CD4-positive, alpha-beta T cell treated with Interleukin-4 for 1 hour (primary cell): Measurements from ENCODE around the gene SMYD1.

Experiments used
- DNase-seq, 2 donors: peaks; one replicate each; pipeline ENCODE4 v3.0.0-alpha.2; 2020 to 2022

The SMYD1 gene

DNA sequence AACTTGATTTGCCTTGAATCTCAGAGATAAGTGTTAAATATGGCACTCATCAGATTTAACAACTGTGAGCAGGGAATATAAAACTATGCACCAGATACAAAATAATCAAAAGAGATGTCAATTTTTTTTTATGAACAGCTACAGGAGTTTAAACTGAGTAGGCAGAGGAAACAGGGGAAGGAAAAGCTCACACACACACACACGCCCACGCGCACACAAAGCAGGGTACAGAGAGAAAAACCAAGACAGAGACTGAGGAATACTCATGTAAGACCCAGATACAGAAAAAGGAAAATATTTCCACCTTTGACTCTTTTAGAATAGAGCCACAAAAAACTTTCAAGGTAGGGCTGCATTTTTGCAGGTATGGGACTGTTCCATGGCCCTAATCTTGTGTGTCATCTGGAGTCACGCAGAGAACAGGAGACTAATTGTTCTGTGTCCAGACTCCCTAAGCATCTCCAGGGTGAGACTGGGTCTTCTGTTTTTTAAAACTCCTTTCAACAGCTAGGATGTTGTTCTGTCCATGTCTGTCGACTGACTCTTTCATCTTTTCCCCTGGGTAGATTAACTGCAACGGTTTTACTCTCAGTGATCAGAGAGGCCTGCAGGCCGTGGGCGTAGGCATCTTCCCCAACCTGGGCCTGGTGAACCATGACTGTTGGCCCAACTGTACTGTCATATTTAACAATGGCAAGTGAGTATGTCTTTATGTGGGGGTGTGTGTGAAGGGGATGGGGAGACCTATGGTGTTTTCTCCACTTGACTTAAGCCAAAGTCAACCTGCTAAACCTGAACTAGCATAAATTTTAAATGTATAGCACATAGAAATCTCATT lies 23.0 kb downstream of the SMYD1 start:
- no peak for DNase-seq

DNA sequence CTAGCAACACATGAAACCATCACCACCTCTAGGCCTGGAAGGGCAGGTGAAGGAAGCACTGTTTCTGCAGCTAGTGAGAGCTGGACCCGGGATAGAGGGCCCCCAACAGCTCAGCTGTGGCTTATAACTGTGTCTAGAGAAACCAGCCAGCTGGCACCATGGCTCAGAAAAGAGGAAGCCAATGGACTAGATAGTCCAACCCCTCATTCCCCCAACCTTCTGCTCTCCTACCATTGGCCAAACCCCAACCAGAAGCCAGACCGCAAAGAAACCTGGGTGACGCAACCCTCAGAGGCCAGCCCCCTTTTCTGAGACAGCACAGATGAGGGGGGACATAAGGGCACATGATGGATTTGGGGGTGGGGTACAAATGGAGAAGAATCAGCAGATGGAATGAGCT lies 24.3 kb downstream of the SMYD1 start:
- no peak for DNase-seq

DNA sequence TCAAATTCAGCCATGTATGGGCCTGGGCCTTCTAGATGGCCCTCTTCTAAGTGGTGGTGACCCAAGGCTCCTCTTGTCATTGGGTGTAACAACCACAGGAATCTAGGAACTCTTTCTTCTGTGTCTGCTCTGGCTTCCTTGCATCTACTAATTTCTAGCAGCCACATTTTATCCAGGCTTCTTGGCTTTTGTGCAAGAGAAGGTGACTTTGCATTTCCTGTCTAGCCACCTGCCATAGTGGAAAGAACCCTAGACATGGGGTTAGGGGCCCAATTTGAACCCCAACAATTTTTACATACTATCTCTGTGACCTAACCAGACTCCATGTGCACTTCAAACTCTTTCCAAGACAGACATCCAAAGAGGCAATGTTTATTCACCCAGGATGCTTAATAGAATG lies 25.1 kb downstream of the SMYD1 start:
- no peak for DNase-seq

DNA sequence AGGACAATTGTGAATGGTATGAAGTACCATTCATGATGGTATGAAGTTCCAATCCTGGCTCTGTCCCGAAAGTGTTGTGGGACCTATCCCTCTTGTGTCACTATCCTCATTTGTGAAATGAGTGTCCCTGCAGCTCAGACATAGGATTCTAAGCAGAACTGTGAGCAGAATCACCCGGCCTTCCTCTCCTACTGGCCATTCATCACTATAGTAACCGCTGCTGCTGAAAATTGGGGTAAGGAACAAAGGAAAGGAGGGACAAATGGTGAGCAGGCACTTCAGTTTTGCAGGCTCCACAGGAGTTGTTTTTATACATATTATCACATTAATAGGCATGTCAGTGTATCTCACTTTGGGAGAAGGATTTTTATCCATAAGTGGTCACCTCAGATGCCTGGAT lies 27.4 kb downstream of the SMYD1 start:
- no peak for DNase-seq

DNA sequence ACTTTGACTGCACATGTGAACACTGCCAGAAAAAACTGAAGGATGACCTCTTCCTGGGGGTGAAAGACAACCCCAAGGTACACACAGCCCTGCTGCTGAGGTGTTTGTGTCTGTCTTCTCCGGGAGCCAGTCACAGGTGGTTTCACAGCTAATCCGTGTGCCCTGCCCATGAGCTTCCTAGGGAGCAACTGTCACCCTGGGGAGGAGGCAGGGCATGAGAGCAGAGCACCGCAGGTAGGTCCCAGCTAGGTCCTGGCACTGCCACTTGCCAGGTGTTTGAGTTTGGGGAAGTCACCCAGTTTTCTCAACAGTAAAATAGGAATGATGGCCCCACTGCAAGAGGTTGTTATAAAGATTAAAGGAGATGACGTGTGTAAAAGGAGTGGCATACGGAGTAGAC lies 29.1 kb downstream of the SMYD1 start:
- DNase-seq: no peak

DNA sequence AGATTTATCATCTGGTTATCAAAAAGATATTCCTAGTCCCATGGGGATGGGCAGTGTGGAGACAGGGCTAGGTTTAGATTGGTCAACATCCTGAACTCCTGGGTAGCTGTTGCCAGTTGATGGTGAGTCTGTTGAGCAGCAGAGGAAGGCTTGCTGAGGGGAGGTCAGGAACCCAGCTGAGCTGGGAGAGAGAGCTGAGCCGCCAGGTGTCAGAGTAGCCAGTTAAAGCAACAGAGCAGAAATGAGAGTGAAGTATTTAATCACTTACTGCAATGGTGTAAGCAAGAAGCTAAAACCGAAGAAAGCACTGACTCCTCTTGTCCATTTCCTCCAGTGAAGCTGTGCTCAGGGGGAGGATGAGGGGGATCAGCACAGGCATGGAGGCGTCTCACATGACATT lies 29.6 kb downstream of the SMYD1 start:
- DNase-seq: no peak

DNA sequence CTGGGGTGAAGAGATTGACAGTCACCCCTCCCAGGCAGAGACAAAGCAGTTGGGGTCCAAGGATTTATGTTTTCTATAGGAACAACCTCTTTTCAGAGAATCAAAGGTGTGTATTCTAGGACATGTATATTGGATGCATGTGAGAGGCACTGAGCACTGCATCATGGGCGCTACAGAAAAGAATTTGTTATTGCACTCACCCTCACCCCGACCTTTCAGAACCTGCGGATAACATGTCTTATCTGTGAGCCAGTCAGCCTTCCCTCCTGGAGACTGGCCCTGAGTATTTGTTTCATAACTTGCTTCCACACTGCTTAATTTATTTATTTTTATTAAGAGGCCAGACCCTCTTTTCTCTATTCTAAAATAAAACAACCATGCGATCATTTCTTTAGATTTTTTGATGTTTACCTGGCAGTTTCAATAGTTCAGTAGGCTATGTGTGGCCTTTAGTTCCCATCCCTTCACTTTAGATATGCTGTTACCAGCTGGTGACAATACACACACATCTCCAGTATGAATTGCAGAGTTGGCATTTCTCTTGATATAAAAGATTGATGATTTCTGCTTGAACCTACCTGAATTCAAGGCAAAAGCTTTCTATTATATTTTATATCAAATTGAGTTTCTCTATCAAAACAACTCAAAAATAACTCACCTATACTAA lies 30.4 kb downstream of the SMYD1 start:
- no peak for DNase-seq

DNA sequence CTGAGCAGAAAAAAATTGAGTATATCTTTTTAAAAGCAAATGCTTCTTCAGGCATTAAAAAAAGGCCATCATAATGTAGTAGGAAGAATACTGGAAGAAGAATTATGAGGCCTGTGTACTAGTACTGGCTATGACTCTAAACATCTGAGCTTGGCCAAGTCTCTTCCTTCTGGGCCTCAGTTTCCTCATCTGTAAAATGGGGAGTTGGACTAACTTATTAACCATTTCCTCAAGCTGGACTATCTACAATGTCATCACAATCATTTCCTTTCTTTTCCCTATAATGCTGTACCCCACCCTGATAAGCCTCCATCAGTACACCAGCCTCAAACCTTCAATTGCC lies 30.9 kb downstream of the SMYD1 start:
- DNase-seq: no peak

DNA sequence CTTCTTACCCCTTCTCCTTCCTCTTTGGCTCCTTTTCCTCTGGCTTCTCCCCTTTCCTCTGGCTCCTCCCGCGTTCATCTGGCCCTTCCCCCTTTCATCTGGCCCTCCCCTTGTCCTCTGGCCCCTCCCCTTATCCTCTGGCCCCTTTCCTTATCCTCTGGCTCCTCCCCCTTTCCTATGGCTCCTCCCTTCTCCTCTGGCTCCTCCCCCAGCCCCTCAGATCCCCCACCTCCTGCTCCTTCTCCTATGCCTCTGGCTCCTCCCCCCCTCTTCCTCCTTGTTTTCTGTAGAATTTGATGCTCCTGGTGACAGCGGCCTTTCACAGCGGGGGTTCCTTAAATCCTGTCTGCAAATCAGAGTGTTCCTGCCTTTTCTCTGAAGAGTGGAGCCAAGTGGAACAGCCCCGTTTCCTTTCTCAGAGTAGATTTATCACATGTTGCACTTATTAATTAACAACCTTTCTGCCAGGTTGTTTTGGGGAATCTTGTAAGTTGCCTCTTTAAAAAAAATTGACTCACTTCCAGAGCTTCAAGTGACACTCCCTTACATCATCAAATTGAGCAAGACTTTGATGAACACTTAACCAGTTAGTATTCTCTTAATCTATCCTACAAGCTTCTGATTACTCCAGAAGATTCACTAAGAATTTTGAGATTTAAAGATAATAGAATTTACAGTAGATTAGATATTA lies 32.3 kb downstream of the SMYD1 start:
- no peak for DNase-seq

DNA sequence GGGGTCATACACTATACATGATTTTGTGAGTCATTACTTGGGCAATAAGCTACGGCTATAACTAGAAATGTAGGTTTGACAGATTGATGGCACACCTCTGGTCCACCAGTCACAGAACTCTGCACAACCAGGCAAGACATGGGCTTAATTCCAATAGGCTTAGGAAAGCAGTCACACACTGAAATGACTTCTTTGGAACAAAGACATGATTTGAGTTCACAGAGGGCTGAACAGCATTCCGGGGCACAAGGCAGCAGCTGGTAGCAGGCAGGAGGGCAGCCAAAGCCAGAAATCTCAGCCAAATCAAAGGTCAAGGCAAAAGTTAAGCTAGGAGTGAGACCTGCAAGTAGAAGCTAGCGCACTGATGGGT lies 32.8 kb downstream of the SMYD1 start:
- no peak for DNase-seq

DNA sequence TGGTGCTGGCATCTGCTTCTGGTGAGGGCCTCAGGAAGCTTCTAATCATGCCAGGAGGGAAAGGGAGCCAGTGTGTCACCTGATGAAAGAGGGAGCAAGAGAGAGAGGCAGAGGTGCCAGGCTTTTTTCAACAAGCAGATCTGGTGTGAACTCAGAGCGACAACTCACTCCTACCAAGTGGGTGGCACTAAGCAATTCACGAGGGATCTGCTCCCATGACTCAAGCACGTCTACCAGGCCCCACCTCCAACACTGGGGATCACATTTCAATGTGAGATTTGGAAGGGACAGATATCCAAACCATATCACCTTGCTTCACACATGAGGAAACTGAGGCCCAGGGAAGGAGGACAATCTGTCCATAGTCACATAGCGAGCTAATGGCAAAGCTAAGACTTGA lies 41.2 kb downstream of the SMYD1 start:
- DNase-seq: no peak

DNA sequence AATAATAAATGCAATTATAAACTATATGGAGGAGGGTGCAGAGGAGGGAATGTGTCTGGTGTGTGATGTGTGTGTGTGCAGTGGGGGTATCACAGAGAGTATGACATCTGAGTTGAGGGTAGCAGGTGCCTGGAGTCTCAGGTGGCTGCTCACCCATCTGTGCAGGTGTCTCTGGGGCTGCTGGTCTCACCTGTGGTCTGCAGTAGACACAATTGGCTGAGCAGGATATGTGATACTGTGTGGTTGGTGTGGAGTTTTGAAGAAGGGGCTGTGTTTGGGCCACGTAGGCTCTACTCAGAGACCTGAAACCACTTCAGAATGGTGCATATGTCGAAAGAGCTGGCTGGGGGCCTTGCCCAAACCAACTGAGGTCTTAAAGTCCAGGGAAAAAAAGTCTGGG lies 43.2 kb downstream of the SMYD1 start:
- DNase-seq: no peak

DNA sequence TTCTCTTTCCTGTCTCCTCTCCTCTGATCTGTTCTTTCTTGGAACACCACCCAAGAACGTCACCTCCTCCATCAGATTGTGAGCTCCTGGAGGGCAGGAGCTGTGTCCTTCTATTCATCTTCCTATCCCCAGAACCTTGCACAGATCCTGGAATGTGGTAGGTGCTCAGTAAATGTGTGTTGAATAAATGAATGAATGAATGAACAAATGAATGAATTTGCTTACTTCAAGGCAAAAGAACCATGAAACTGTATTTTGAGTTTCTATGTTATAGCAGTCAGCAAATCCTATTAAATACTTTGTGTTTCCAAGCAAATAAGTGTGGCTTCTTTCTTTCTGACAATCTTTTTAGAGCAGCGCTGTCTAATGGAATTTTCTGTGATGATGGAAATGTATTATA lies 45.4 kb downstream of the SMYD1 start:
- DNase-seq: no peak

DNA sequence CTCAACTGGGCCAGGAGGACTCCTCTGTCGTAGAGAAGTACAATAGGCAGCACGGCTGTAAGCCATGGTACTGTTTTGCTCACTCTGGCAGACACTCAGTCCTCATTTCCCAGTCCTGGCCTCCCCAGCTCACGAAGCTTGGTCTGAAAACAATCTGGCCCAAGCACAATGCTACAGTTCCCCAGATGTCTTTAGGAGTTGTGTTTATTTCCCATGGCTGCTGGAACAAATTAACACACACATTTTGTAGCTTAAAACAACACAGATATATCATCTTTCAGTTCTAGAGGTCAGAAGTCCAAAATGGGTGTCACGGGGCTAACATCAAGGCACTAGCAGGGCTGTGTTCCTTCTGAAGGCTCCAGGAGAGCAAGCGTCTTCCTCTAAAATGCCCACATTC lies 47.3 kb downstream of the SMYD1 start:
- no peak for DNase-seq

DNA sequence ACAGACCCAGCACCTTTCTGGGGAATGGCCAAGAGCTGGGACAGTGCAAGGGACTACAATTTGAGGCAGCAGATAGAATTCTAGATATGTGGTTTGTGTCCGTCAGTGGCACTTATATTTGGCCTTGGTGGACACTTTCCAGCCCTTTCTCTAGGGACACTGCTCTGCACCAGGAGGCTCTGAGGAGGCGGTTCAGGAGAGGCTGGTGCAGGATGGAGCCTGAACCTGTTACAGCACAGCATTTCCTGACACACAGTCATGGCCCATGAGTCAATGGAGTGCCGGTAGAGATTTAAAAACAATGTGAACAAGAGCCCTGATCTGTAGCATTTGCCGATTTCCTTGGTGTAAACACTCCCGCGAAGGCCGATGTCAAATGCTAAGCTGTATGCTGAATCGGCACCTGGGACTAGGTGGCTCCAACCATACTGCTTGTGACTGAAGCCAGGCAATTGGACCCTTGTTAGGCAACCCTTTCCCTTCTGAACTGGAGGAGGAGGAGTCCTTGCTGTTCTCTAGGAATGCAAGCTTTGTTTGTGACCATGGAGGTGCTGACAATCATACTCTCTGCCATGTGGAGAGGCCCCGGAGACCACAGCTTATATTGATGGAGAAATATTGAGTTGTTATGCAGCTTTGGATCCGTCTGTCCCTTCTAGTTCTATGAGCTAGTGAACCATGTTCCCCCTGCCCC lies 48.3 kb downstream of the SMYD1 start:
- no peak for DNase-seq

DNA sequence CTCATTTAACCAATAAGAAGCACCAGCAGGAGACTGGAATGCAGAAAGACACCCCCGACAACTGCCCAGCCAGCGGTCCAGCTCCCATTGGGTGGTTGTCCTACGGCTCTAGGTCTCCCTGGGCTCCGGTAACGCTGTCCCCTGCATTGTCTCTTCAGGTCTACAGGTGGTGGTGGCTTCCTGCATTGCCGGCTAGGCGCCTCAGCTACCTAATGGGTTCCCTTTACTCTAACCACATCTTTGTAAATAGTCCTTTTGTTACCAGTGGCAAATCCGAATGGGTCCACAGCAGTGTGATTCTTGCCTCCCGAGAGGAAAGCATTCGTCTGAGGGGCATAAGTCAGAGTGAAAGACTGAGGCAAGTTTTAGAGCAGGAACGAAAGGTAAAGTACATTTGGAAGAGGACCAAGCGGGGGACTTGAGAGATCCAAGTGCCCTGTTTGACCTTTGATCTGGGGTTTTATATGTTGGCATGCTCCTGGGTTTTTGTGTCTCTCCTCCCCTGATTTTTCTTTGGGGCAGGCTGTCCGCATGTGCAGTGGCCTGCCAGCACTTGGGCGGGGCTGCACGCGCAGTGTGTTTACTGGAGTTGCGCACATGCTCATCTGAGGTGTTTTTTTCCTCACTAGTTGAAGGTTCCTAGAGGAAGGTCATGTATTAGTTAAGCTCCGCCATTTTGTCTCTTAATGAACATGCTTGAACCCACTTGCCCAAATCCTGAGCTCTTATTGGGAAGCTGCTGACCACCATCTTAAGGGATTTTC lies 49.2 kb downstream of the SMYD1 start:
- no peak for DNase-seq

DNA sequence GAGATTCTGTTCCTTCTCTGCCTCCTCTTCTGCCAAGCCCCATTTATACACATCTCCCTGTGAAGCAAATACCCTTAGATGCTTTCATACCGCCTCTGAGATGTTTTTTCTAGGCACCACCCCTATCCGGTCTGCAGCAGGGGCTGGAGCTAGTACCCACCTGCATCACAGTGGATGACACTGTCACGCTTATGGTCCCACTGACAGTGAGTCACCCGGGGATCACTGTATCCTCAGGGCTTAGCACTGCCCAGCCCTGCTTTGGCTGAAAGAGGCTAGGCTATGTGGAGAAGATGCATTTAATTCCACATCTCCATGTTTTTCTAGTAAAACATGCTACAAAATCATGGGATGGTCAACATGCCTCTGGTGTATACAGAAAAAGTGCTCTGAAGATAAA lies 50.3 kb downstream of the SMYD1 start:
- no peak for DNase-seq

DNA sequence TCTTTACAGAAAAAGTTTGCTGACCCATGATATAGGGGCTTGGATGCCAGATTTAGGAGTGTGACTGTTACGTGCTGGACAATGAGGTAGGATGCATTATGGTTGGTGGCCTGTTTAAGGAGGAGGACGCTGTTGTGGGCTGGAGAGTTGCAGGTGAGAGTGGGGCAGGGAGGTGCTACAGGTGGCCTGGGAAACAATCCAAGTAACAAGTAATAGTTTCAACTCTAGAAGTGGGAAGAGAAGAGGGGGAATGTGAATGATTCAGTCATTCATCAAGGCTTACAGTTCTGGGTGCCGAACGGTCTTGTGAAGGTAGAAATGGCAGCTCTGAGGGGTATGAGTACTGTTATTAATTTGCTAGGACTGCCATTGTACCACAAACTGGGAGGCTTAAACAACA lies 54.1 kb downstream of the SMYD1 start:
- DNase-seq: no peak

DNA sequence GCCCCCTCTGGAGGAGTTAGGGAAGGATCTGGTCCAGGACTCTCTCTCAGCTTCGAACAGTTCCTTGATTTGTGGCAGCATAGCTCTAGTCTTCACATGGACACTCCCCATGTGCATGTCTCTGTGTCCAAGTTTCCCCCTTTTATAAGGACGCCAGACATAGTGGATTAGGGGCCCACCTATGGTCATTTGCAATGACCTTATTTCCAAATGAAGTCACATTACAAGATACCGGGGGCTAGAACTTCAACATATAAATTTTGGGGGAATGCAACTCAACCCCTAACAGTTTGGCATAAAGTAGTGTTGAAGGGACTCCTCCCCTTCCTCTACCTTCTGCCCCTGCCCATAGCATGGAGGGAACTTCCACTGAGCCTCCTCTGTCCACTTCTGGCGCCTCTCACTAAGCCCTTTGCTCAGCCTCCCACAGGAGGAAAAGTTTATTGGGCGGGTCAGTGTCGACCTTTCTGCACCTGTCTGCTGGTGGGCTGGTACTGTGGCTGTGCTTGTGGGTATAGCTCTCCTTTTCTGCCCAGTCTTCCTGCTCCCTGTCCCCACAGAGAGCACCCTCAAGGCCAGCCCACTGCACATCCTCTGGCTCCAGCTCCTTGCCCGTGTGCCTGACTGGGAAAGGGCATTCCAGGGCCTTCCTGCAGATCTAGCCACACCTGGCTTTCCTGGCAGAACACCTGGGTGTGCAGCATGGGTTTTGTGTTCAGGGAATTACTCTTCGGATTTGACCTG lies 54.7 kb downstream of the SMYD1 start:
- no peak for DNase-seq

DNA sequence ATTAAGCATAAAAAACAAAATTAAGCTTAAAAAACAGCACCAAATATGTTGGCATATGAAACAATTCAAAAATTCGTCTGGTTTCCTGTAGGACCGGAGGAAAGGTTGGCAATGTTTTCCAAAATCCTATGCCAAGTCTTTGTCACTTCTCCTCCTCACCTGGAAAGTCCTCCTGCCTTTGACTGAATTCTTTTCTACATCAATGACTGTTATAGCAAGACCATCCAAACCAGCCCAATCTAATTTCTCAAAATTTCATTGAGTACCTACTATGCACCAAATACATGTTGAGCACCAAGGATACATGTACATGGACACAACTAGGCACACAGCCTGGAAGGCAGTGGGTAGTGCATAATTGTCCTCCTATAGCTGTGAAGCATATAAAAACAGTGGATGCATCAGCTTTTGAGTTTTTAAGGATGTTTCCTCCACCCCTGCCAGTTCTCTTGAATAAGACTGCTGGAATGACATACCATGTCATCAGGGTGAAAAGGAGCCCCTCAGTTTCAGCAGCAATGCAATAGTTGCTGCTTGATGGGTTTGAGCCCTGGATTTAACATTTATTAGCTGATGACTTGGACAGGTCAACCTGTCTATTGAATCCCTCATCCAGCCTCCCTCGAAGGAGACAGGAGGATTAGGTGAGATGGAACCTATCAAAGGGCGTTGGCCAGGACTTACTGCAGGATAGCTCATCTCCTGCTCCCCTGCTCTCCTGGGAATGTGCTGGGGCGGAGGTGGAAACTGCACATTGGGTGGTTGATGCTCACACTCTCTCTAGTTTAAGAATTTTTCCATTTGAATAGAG lies 55.7 kb downstream of the SMYD1 start:
- DNase-seq: no peak
